ENCODE results near the gene PHTF2.

DNA sequence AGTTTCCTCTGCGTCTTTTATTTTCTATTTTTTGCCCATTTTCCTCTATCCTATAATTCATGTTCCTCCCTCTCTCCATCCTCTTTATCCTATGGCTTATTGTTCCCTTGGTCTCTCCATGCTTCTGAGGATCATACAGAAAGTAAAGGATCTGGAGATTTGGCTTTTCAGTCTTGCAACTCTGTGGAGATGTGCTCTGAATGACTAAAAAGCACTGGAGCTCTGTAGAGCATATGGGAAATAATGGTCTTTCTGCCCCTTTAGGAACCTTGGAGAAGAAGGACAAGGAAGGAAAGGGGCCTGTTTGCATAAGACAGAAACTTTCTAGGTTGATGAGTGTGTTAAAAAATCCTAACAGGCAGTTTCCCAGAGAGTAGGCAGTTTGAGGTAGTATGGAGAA is 120.1 kb downstream of the PHTF2 start:
- no peak for TF ChIP-seq POLR2A (IDR thresholded peaks at IDR 0.05; ENCODE audit: low read depth)
- TF ChIP-seq, protein P1, sequence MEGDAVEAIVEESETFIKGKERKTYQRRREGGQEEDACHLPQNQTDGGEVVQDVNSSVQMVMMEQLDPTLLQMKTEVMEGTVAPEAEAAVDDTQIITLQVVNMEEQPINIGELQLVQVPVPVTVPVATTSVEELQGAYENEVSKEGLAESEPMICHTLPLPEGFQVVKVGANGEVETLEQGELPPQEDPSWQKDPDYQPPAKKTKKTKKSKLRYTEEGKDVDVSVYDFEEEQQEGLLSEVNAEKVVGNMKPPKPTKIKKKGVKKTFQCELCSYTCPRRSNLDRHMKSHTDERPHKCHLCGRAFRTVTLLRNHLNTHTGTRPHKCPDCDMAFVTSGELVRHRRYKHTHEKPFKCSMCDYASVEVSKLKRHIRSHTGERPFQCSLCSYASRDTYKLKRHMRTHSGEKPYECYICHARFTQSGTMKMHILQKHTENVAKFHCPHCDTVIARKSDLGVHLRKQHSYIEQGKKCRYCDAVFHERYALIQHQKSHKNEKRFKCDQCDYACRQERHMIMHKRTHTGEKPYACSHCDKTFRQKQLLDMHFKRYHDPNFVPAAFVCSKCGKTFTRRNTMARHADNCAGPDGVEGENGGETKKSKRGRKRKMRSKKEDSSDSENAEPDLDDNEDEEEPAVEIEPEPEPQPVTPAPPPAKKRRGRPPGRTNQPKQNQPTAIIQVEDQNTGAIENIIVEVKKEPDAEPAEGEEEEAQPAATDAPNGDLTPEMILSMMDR (IDR thresholded peaks at IDR 0.05) = no peak
- TF ChIP-seq POLR2AphosphoS5 (IDR thresholded peaks at IDR 0.05) = no peak
